ENCODE measurements around the gene PDE3A.

DNA sequence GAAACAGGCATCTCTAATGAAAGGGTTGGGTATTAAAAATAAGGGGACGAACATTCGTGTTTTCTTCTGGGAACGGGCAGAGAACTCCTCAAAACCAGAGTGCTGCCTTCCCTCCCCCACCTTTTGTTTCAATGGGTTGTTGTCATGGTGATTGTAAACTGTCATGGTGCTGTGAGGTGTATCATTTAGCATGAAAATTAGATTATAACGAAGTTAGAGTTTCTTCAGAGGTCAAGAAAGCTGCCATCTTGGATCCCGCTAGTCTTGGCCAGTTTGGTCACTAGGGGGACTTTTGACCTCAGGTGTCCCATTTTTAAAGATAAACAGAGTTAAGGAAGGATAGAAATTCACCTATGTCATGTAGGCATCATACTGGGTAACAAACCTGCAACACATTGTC is 123.0 kb downstream of the PDE3A start:
- TF ChIP-seq, protein P1, sequence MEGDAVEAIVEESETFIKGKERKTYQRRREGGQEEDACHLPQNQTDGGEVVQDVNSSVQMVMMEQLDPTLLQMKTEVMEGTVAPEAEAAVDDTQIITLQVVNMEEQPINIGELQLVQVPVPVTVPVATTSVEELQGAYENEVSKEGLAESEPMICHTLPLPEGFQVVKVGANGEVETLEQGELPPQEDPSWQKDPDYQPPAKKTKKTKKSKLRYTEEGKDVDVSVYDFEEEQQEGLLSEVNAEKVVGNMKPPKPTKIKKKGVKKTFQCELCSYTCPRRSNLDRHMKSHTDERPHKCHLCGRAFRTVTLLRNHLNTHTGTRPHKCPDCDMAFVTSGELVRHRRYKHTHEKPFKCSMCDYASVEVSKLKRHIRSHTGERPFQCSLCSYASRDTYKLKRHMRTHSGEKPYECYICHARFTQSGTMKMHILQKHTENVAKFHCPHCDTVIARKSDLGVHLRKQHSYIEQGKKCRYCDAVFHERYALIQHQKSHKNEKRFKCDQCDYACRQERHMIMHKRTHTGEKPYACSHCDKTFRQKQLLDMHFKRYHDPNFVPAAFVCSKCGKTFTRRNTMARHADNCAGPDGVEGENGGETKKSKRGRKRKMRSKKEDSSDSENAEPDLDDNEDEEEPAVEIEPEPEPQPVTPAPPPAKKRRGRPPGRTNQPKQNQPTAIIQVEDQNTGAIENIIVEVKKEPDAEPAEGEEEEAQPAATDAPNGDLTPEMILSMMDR (conservative IDR thresholded peaks at IDR 0.05) = no peak
- no peak for TF ChIP-seq ZFX (IDR thresholded peaks at IDR 0.05)
